ENCODE results near the gene DNAI7.

The DNAI7 gene

DNA sequence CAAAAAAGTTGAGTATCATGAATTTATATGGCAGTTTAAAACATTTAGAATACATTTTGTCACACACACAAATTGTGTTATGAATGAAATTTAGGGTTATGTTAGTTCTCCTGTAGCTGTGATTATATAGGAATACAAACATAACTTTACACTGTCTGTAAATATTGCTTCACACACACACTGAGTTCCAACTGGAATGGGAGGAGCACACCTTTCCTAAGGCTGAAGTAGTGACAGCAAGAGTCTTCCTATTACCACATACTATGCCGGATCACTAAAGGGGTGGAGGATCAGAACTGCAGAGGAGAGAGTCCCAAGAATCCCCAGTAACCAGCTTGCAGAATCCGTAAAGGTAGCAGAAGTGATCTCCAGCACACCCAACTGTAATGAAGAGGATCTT lies 63.7 kb downstream of the DNAI7 start:
- H3K9me3 Mint-ChIP-seq (ENCODE audit: low read depth) = no peaks in the 10 kb centered on the region
- H3K27me3 Mint-ChIP-seq = peaks cover 2% of the 10 kb centered on the region
- no peaks in the 10 kb centered on the region for H3K36me3 Mint-ChIP-seq
- no peak overlapping the region for H3K27ac Mint-ChIP-seq
- no peaks in the 10 kb centered on the region for H3K4me1 Mint-ChIP-seq (ENCODE audit: low read depth)
- H3K4me3 Mint-ChIP-seq = no peak overlapping the region

DNA sequence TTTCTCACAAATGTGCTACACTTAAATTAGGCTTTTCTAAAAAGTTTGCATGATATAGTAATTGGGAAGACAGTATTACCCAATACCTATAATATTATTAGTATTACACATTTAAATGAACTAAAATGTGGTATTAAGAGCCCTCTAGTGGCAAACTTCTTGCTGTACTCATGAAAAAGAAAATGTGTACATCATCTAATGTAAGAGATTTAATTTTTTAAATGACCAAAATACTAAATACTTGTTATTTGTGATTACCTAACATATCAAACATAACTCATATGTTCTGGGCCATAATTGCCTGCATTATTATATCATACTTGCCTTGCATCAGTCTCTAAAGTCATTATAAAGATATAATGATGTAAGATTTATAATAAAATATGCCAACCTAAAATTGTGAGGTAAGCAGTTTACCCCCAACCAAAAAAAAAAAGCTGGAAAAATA lies 64.2 kb downstream of the DNAI7 start:
- H3K27me3 Mint-ChIP-seq = peaks cover under 1% of the 10 kb centered on the region
- H3K4me1 Mint-ChIP-seq (ENCODE audit: low read depth) = no peaks in the 10 kb centered on the region
- no peaks in the 10 kb centered on the region for H3K36me3 Mint-ChIP-seq
- H3K27ac Mint-ChIP-seq = no peak overlapping the region
- H3K4me3 Mint-ChIP-seq = no peak overlapping the region
- no peaks in the 10 kb centered on the region for H3K9me3 Mint-ChIP-seq (ENCODE audit: low read depth)

- Mint-ChIP-seq H3K27me3 (no peaks in the 10 kb centered on the region), H3K4me1 (ENCODE audit: low read depth) (peaks cover 2% of the 10 kb centered on the region), H3K4me3 (no peak overlapping the region), H3K27ac (no peak overlapping the region), H3K36me3 (no peaks in the 10 kb centered on the region), H3K9me3 (ENCODE audit: low read depth) (no peaks in the 10 kb centered on the region)
These were observed 68.2 kb downstream of the DNAI7 start for GRCh38 chr12:25126746-25127145.

GRCh38 chr12:25126101-25126500 lies 68.9 kb downstream of the DNAI7 start:
- Mint-ChIP-seq H3K27me3 (no peaks in the 10 kb centered on the region), H3K9me3 (ENCODE audit: low read depth) (no peaks in the 10 kb centered on the region), H3K4me3 (no peak overlapping the region), H3K36me3 (no peaks in the 10 kb centered on the region), H3K27ac (no peak overlapping the region), H3K4me1 (ENCODE audit: low read depth) (peaks cover 3% of the 10 kb centered on the region)

- H3K9me3 Mint-ChIP-seq (ENCODE audit: low read depth) = no peaks in the 10 kb centered on the region
- H3K4me1 Mint-ChIP-seq (ENCODE audit: low read depth) = peaks cover 3% of the 10 kb centered on the region
- no peaks in the 10 kb centered on the region for H3K36me3 Mint-ChIP-seq
- H3K4me3 Mint-ChIP-seq = no peak overlapping the region
- H3K27ac Mint-ChIP-seq = no peak overlapping the region
- H3K27me3 Mint-ChIP-seq = peaks cover 2% of the 10 kb centered on the region
These were observed 70.5 kb downstream of the DNAI7 start for GRCh38 chr12:25124493-25124892.

DNA sequence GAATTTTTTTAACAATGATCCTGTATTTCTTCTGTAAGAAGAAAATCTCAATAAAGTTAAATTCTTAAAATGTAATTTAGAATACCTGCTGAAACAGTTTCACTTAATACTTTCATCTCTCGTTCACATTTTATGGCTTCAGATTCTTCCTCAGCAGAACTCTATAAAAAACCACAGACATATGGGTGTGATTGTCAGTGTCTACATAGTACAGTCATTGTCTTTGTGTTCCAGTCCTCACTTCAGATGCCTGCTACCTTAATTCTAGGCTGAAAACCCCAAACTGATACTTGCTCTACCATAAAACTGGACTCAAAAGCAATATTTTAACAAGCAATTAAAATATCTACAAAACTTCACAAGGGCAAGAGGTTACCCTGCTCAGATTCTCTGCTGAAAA lies 71.8 kb downstream of the DNAI7 start:
- Mint-ChIP-seq H3K27ac (no peak overlapping the region), H3K27me3 (peaks cover 2% of the 10 kb centered on the region), H3K9me3 (ENCODE audit: low read depth) (no peaks in the 10 kb centered on the region), H3K36me3 (no peaks in the 10 kb centered on the region), H3K4me3 (no peak overlapping the region), H3K4me1 (ENCODE audit: low read depth) (peaks cover 3% of the 10 kb centered on the region)

DNA sequence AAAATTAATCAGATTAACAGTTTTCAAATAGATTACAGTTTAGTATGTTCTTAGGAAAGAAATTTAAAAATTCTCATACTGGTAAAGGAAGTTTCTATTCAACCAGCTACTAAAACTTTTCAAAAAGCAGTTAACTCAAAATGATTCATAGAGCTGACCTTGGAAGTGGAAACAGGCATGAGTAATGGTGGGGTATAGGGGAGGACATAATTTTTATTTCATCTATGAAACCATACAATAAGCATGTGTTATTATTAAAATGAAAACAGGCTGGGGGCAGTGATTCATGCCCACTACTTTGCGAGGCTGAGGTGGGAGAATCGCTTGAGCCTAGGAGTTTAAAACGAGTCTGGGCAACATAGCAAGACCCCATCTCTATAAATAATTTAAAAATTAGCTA lies 73.0 kb downstream of the DNAI7 start:
- Mint-ChIP-seq H3K4me1 (ENCODE audit: low read depth) (peaks cover 3% of the 10 kb centered on the region), H3K4me3 (no peak overlapping the region), H3K27ac (no peak overlapping the region), H3K9me3 (ENCODE audit: low read depth) (no peaks in the 10 kb centered on the region), H3K36me3 (no peaks in the 10 kb centered on the region), H3K27me3 (peaks cover 2% of the 10 kb centered on the region)

GRCh38 chr12:25121110-25121509 lies 73.8 kb downstream of the DNAI7 start:
- Mint-ChIP-seq H3K4me1 (ENCODE audit: low read depth) (peaks cover 3% of the 10 kb centered on the region), H3K27ac (no peak overlapping the region), H3K27me3 (peaks cover 2% of the 10 kb centered on the region), H3K9me3 (ENCODE audit: low read depth) (no peaks in the 10 kb centered on the region), H3K4me3 (no peak overlapping the region), H3K36me3 (no peaks in the 10 kb centered on the region)

GRCh38 chr12:25119020-25119419 lies 75.9 kb downstream of the DNAI7 start:
- Mint-ChIP-seq H3K27ac (no peak overlapping the region), H3K4me1 (ENCODE audit: low read depth) (peaks cover 3% of the 10 kb centered on the region), H3K36me3 (no peaks in the 10 kb centered on the region), H3K4me3 (no peak overlapping the region), H3K9me3 (ENCODE audit: low read depth) (no peaks in the 10 kb centered on the region), H3K27me3 (peaks cover 2% of the 10 kb centered on the region)

DNA sequence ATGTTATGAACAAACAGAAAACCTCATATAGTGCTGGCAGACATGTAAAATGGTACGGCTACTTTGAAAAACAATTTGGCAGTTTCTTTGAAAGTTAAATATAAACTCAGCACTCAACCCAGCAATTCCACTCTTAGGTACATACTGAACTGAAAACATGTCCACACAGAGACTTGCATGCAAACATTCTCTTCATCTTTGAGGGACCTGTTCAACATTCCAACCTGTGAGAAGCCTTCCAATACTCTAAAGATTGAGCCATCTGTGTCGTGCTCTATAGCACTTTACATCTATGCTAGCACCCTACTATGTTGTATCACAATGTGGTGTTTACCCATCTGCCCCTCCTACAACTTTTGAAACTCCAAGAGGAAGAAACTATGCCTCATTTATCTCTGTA lies 79.3 kb downstream of the DNAI7 start:
- H3K27ac Mint-ChIP-seq = no peak overlapping the region
- no peak overlapping the region for H3K4me3 Mint-ChIP-seq
- H3K4me1 Mint-ChIP-seq (ENCODE audit: low read depth) = no peaks in the 10 kb centered on the region
- no peaks in the 10 kb centered on the region for H3K36me3 Mint-ChIP-seq
- H3K9me3 Mint-ChIP-seq (ENCODE audit: low read depth) = no peaks in the 10 kb centered on the region
- H3K27me3 Mint-ChIP-seq = peaks cover 2% of the 10 kb centered on the region

DNA sequence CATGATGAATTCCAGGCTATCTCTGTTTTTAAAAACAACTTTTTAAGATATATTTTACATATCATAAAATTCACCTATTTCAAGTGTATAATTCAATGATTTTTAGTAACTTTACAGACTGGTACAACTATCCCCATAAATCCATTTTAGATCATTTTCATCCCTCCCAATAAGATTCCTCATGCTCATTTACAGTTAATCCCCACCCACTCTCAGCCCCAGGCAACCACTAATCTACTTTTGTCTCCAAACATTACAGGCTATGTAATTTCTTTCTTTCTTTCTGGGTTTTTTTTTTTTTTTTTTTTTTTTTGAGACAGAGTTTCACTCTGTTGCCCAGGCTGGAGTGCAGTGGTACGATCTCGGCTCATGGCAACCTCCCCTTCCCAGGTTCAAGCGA lies 81.3 kb downstream of the DNAI7 start:
- H3K27ac Mint-ChIP-seq = no peak overlapping the region
- no peaks in the 10 kb centered on the region for H3K27me3 Mint-ChIP-seq
- peaks cover 5% of the 10 kb centered on the region for H3K9me3 Mint-ChIP-seq (ENCODE audit: low read depth)
- no peaks in the 10 kb centered on the region for H3K4me1 Mint-ChIP-seq (ENCODE audit: low read depth)
- H3K4me3 Mint-ChIP-seq = no peak overlapping the region
- H3K36me3 Mint-ChIP-seq = peaks cover 11% of the 10 kb centered on the region

DNA sequence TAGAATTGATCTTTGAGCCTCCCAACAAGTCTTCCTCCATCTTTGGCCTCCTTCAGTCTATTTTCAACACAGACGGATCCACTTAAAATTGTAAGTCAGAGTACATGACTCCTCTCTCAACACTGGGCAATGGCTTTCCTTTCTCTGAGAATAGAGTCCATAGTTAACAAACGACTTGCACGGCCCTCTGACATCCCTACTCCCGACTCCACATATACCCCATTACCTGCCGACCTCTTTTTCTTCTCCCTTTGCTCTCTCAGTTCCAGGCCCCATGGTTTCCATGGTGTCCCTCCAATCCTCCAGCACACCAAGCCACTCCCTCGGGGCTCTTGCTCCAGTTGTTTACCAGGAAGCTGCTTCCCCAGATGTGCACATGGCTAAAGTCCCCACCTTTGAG lies 84.7 kb downstream of the DNAI7 start:
- H3K36me3 Mint-ChIP-seq = peaks cover 13% of the 10 kb centered on the region
- H3K27ac Mint-ChIP-seq = no peak overlapping the region
- no peaks in the 10 kb centered on the region for H3K27me3 Mint-ChIP-seq
- H3K4me1 Mint-ChIP-seq (ENCODE audit: low read depth) = no peaks in the 10 kb centered on the region
- no peak overlapping the region for H3K4me3 Mint-ChIP-seq
- H3K9me3 Mint-ChIP-seq (ENCODE audit: low read depth) = peaks cover 5% of the 10 kb centered on the region

DNA sequence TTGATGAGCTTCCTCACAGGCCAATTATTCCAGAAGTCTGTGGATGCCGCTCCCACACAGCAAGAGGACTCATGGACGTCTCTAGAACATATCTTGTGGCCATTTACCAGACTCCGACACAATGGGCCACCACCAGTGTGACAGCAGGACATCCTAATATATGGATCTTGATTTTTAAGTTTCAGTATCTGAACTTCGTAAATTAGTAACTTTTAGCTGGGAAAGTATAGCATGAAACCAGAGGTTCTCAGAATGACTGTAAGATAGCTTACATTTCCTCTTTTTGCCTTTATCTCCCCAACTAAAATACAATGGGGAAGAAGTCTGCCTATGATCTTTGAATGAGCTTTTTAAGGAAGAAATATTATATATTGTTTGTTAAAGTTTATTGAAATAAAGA lies 87.0 kb downstream of the DNAI7 start:
- Mint-ChIP-seq H3K27ac (peak overlapping the region; percentile 41), H3K9me3 (ENCODE audit: low read depth) (peaks cover 5% of the 10 kb centered on the region), H3K4me3 (no peak overlapping the region), H3K27me3 (no peaks in the 10 kb centered on the region), H3K36me3 (peaks cover 13% of the 10 kb centered on the region), H3K4me1 (ENCODE audit: low read depth) (no peaks in the 10 kb centered on the region)

DNA sequence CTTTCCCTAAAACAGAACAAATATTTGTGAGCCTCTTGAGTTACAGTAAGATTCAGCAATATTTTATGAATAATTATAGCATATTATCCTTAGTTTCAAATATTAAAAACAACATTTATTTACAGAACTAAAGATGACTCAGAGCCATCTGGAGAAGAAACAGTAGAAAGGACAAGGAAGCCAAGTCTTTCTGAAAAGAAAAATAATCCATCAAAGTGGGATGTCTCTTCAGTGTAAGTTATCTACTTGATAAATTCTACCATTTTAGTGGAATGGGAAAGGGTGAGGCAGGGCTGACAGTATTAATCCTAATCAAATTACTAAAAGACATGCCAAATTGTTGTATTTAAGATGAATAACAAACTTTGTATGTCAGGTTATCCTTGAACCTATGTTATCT lies 88.1 kb downstream of the DNAI7 start:
- Mint-ChIP-seq H3K27me3 (no peaks in the 10 kb centered on the region), H3K9me3 (ENCODE audit: low read depth) (peaks cover 5% of the 10 kb centered on the region), H3K4me1 (ENCODE audit: low read depth) (no peaks in the 10 kb centered on the region), H3K36me3 (peaks cover 15% of the 10 kb centered on the region), H3K4me3 (no peak overlapping the region), H3K27ac (no peak overlapping the region)

GRCh38 chr12:25102402-25102801 lies 92.6 kb downstream of the DNAI7 start:
- no peak overlapping the region for H3K27ac Mint-ChIP-seq
- H3K9me3 Mint-ChIP-seq (ENCODE audit: low read depth) = no peaks in the 10 kb centered on the region
- H3K27me3 Mint-ChIP-seq = no peaks in the 10 kb centered on the region
- H3K4me3 Mint-ChIP-seq = no peak overlapping the region
- H3K4me1 Mint-ChIP-seq (ENCODE audit: low read depth) = peaks cover 2% of the 10 kb centered on the region
- H3K36me3 Mint-ChIP-seq = peaks cover 9% of the 10 kb centered on the region

DNA sequence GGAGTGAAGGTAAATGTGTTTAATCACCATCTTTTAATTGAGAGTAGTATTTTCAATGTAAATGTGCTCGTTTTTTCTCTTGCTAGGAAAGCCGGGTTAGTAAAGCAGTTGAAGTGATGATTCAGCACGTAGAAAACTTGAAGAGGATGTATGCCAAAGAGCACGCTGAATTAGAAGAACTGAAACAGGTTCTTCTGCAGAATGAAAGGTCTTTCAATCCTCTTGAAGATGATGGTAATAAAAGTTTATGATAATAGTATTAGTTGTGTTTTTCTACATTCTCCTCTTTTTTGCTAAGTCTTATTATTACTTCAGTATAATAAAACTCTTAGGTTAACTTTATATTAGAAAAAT lies 93.9 kb downstream of the DNAI7 start:
- Mint-ChIP-seq H3K36me3 (peaks cover 9% of the 10 kb centered on the region), H3K27ac (no peak overlapping the region), H3K9me3 (ENCODE audit: low read depth) (no peaks in the 10 kb centered on the region), H3K27me3 (no peaks in the 10 kb centered on the region), H3K4me1 (ENCODE audit: low read depth) (peaks cover 2% of the 10 kb centered on the region), H3K4me3 (no peak overlapping the region)

Data from activated naive CD8-positive, alpha-beta T cell (primary cell).